ENCODE results near the gene BMAL1. TPM values are rescaled to one million over a fixed set of nuclear protein-coding genes. Genes with fewer than 3 reads are reported as not detected.

The BMAL1 gene
- total RNA-seq, 1 experiment from 2014 or later, result 3.3 TPM

DNA sequence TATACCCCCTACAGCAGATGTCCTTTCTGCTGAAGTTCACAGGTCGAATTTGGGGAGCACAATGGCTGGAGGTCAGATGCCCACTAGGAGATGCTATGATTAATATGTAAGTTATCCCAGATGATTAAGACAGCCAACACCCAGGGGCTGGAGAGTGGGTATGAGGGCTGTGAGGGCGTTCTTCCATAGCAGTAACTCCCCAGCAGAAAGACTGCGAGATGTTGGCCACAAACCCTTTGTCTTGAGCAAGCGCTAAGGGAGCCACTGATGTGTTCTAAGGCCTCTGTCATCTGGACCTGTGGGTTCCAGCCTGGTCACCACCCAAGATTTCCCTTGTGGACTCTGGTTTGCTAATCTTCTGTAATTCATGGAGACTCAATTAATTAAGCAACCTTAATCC is 77.6 kb downstream of the BMAL1 start:
- Histone ChIP-seq H2AFZ (ENCODE audit: low read length) (no peak overlapping the region), H2BK15ac (ENCODE audit: low read depth, low read length) (no peak overlapping the region), H2BK20ac (ENCODE audit: low read depth, low read length, poor library complexity, severe bottlenecking) (no peak overlapping the region), H3K18ac (ENCODE audit: insufficient read length, low read depth, low read length) (no peak overlapping the region), H4K5ac (ENCODE audit: insufficient read length, low read depth, low read length) (no peak overlapping the region), H3K23ac (ENCODE audit: insufficient read length, low read depth, low read length) (no peak overlapping the region), H3K4me2 (ENCODE audit: insufficient read depth, insufficient read length, low read length) (no peak overlapping the region), H3K27me3 (ENCODE audit: insufficient read depth, low read length) (no peaks in the 10 kb centered on the region), H2BK12ac (ENCODE audit: insufficient read length, low read depth, low read length) (no peak overlapping the region), H3K27ac (ENCODE audit: insufficient read length, low read depth, low read length) (no peak overlapping the region), H2BK5ac (ENCODE audit: insufficient read length, low read length) (no peak overlapping the region), H3T11ph (ENCODE audit: low read length) (no peak overlapping the region), H3K23me2 (ENCODE audit: insufficient read length, low read depth, low read length, poor library complexity, severe bottlenecking) (no peaks in the 10 kb centered on the region), H4K20me1 (ENCODE audit: control insufficient read depth, insufficient read depth, insufficient read length) (no peaks in the 10 kb centered on the region), H3K4me1 (ENCODE audit: insufficient read depth, low read length) (peaks cover 2% of the 10 kb centered on the region; the same call in 1 of the 2 replicates), H4K91ac (ENCODE audit: insufficient read length, low read depth, low read length) (no peak overlapping the region), H2BK120ac (ENCODE audit: low read depth, low read length, poor library complexity, severe bottlenecking) (no peak overlapping the region), H3K14ac (ENCODE audit: insufficient read depth, low read length) (no peak overlapping the region), H3K79me1 (ENCODE audit: insufficient read depth, low read depth, low read length, poor library complexity, severe bottlenecking) (no peaks in the 10 kb centered on the region), H3K79me2 (ENCODE audit: insufficient read depth, low read length) (no peaks in the 10 kb centered on the region), H3K56ac (ENCODE audit: insufficient read length, low read depth, low read length) (no peak overlapping the region), H3K4ac (ENCODE audit: low read depth, low read length) (no peak overlapping the region), H2AK5ac (ENCODE audit: insufficient read length, low read length) (no peak overlapping the region), H3K9me3 (ENCODE audit: control insufficient read depth, low read depth, low read length) (no peaks in the 10 kb centered on the region), H3K9ac (ENCODE audit: extremely low read depth, insufficient read length, low read length) (no peak overlapping the region), H4K8ac (replicated peaks; ENCODE audit: insufficient read length, low read depth, low read length) (no peak overlapping the region)
- H3K36me3 Mint-ChIP-seq (ENCODE audit: insufficient read depth in 1 of 3, low read depth in 3 of 3), result no peaks in the 10 kb centered on the region
- no peaks in the 10 kb centered on the region for H3K27me3 Mint-ChIP-seq (ENCODE audit: low read depth)
- no peak overlapping the region for H3K27ac Mint-ChIP-seq
- H3K4me3 Mint-ChIP-seq, result no peak overlapping the region
- no peaks in the 10 kb centered on the region for H3K9me3 Mint-ChIP-seq
- TF ChIP-seq, protein P1, sequence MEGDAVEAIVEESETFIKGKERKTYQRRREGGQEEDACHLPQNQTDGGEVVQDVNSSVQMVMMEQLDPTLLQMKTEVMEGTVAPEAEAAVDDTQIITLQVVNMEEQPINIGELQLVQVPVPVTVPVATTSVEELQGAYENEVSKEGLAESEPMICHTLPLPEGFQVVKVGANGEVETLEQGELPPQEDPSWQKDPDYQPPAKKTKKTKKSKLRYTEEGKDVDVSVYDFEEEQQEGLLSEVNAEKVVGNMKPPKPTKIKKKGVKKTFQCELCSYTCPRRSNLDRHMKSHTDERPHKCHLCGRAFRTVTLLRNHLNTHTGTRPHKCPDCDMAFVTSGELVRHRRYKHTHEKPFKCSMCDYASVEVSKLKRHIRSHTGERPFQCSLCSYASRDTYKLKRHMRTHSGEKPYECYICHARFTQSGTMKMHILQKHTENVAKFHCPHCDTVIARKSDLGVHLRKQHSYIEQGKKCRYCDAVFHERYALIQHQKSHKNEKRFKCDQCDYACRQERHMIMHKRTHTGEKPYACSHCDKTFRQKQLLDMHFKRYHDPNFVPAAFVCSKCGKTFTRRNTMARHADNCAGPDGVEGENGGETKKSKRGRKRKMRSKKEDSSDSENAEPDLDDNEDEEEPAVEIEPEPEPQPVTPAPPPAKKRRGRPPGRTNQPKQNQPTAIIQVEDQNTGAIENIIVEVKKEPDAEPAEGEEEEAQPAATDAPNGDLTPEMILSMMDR (conservative IDR thresholded peaks at IDR 0.05), result no peak
- peaks cover 2 to 7% of the 10 kb centered on the region in 2 experiments; a peak in 3 of 4 replicates for H3K4me1 Mint-ChIP-seq
- no peak for DNase-seq
- no CpG with 5 or more reads among the region's 4 CpGs for WGBS (ENCODE audit: extremely low coverage, insufficient read length, low lambda C conversion rate)
